GM18873 (cell line): ENCODE data around the gene REV3L.
A peak's percentile ranks its signal among the peaks of the same experiment; 100 is the strongest.

ENCODE experiments used
- ATAC-seq: cut with Tn5 transposase; IDR thresholded peaks from one replicate; pipeline ENCODE4 v1.9.1; 2021; ENCODE audit warnings: mild to moderate bottlenecking, moderate library complexity, moderate number of reproducible peaks; ENCODE audit not compliant: unreplicated experiment, low FRiP score

REV3L gene

GRCh38 chr6:111430605-111431376, 52.2 kb downstream of the REV3L start:
- ATAC-seq = no peak

- no peak for ATAC-seq
Measured at GRCh38 chr6:111429571-111429970, 53.4 kb downstream of the REV3L start.

- no peak for ATAC-seq
Measured at GRCh38 chr6:111428811-111429210, 54.2 kb downstream of the REV3L start.

GRCh38 chr6:111427341-111428116, 55.5 kb downstream of the REV3L start:
- ATAC-seq = peak; percentile 83

GRCh38 chr6:111423960-111424846, 58.8 kb downstream of the REV3L start:
- ATAC-seq = no peak

GRCh38 chr6:111423055-111423633, 59.9 kb downstream of the REV3L start:
- ATAC-seq = no peak

- no peak for ATAC-seq
Measured at GRCh38 chr6:111418971-111419693, 63.9 kb downstream of the REV3L start.

GRCh38 chr6:111417946-111418345, 65.1 kb downstream of the REV3L start:
- ATAC-seq = no peak

- ATAC-seq = no peak
Measured at GRCh38 chr6:111417181-111417585, 65.8 kb downstream of the REV3L start.

- no peak for ATAC-seq
Measured at GRCh38 chr6:111416529-111416928, 66.5 kb downstream of the REV3L start.

- no peak for ATAC-seq
Measured at GRCh38 chr6:111414373-111414772, 68.6 kb downstream of the REV3L start.

GRCh38 chr6:111411978-111412566, 70.9 kb downstream of the REV3L start:
- ATAC-seq = no peak

- no peak for ATAC-seq
Measured at GRCh38 chr6:111411046-111411445, 72.0 kb downstream of the REV3L start.

- ATAC-seq = no peak
Measured at GRCh38 chr6:111410371-111410770, 72.6 kb downstream of the REV3L start.

- ATAC-seq = no peak
Measured at GRCh38 chr6:111409430-111409829, 73.6 kb downstream of the REV3L start.

GRCh38 chr6:111407686-111408085, 75.3 kb downstream of the REV3L start:
- no peak for ATAC-seq

- ATAC-seq = peak; percentile 99
Measured at GRCh38 chr6:111406200-111406721, 76.8 kb downstream of the REV3L start.

GRCh38 chr6:111403388-111403787, 79.6 kb downstream of the REV3L start:
- no peak for ATAC-seq

GRCh38 chr6:111399626-111400025, 83.4 kb downstream of the REV3L start:
- no peak for ATAC-seq
